ENCODE data around the gene VTN. TPM values are rescaled to one million over a fixed set of nuclear protein-coding genes. Genes with fewer than 3 reads are reported as not detected.

Gene VTN
- total RNA-seq, 2 donors from 2014 or later = 0.14 to 57.8 TPM

DNA sequence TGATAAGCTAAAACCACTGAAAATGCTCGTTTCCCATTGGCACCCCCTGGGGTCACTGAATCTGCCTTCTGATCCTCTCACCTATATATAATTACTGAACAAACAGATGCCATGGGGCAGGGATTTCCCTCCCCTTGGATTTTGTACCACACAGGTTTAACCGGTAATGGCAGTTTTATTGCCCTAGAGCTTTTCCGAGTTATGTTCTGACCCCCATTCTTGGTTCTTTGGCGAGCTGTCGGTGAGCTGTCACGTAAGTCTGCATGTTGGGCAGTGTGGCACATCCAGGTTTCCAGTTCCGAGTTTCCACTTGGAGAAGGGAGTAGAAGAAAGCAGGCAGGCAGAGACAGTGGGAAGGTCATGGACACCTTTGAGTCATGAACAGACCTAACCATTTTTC lies 44.0 kb downstream of the VTN start:
- Histone ChIP-seq H3K27ac (no peak overlapping the region), H3K4me3 (no peak overlapping the region), H3K4me1 (replicated peaks) (no peaks in the 10 kb centered on the region), H3K27me3 (replicated peaks; ENCODE audit: insufficient read depth) (no peaks in the 10 kb centered on the region), H3K9me3 (no peaks in the 10 kb centered on the region), H3K36me3 (peaks cover 0 to 7% of the 10 kb centered on the region in 2 donors)
- no peak for TF ChIP-seq POLR2A (IDR thresholded peaks at IDR 0.05)
- peak; percentile 77 for TF ChIP-seq POLR2AphosphoS5 (IDR thresholded peaks at IDR 0.05)
- intact Hi-C loops (cut with DNase I) = no loop called here
- DNase-seq (ENCODE audit: low spot score) = peak; percentile 50
- 58% methylated on average over 7 of the region's 7 CpGs for WGBS

DNA sequence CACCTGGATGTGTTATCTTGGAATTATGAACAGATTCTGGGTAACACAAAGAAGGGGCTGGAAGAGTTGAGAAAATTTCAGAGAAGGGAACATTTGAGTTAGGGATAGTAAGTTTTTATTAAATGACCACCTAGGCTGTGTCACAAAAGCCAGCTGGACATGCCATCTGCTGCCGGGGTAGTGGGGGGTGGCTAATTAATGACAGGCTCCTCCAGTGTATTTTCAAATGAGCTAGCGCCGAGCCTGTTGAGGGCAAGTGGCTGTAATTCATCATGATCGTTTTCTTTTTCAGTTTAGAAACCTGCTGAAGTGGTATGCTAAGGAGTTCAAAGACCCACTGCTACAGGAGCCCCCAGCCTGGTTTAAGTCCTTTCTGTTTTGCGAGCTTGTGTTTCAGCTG lies 44.9 kb downstream of the VTN start:
- H3K9me3 ChIP-seq = no peaks in the 10 kb centered on the region
- H3K4me1 ChIP-seq (replicated peaks) = no peaks in the 10 kb centered on the region
- TF ChIP-seq CTCF (IDR thresholded peaks at IDR 0.05) (no peak), POLR2AphosphoS5 (IDR thresholded peaks at IDR 0.05) (no peak), POLR2A (IDR thresholded peaks at IDR 0.05) (no peak)
- H3K27ac ChIP-seq = no peak overlapping the region
- H3K27me3 ChIP-seq (replicated peaks; ENCODE audit: insufficient read depth) = no peaks in the 10 kb centered on the region
- WGBS = 69% methylated on average over 5 of the region's 5 CpGs
- peaks cover 0 to 7% of the 10 kb centered on the region in 2 donors for H3K36me3 ChIP-seq
- H3K4me3 ChIP-seq = no peak overlapping the region
- no peak for DNase-seq (ENCODE audit: low spot score)
- intact Hi-C loops (cut with DNase I) = no loop called here

- 93% methylated on average over 3 of the region's 3 CpGs for WGBS
- Histone ChIP-seq H3K36me3 (peaks cover 0 to 7% of the 10 kb centered on the region in 2 donors), H3K27ac (no peak overlapping the region), H3K4me1 (replicated peaks) (no peaks in the 10 kb centered on the region), H3K9me3 (no peaks in the 10 kb centered on the region), H3K27me3 (replicated peaks; ENCODE audit: insufficient read depth) (no peaks in the 10 kb centered on the region), H3K4me3 (no peak overlapping the region)
- TF ChIP-seq POLR2AphosphoS5 (IDR thresholded peaks at IDR 0.05) = no peak
- no peak for TF ChIP-seq POLR2A (IDR thresholded peaks at IDR 0.05)
- TF ChIP-seq CTCF (IDR thresholded peaks at IDR 0.05) = no peak
- DNase-seq (ENCODE audit: low spot score) = no peak
- intact Hi-C loops (cut with DNase I) = no loop called here
Measured at GRCh38 chr17:28324781-28325180, 45.3 kb downstream of the VTN start.

- intact Hi-C loops (cut with DNase I) = no loop called here
- no peaks in the 10 kb centered on the region for H3K4me1 ChIP-seq (replicated peaks)
- H3K4me3 ChIP-seq = no peak overlapping the region
- H3K9me3 ChIP-seq = no peaks in the 10 kb centered on the region
- H3K36me3 ChIP-seq = peaks cover 0 to 3% of the 10 kb centered on the region in 2 donors
- WGBS = 77% methylated on average over 5 of the region's 5 CpGs
- H3K27me3 ChIP-seq (replicated peaks; ENCODE audit: insufficient read depth) = no peaks in the 10 kb centered on the region
- no peak for DNase-seq (ENCODE audit: low spot score)
- TF ChIP-seq CTCF (IDR thresholded peaks at IDR 0.05) = no peak
- no peak for TF ChIP-seq POLR2A (IDR thresholded peaks at IDR 0.05)
- TF ChIP-seq POLR2AphosphoS5 (IDR thresholded peaks at IDR 0.05) = no peak
- no peak overlapping the region for H3K27ac ChIP-seq
Measured at GRCh38 chr17:28324267-28324745, 45.8 kb downstream of the VTN start.

DNA sequence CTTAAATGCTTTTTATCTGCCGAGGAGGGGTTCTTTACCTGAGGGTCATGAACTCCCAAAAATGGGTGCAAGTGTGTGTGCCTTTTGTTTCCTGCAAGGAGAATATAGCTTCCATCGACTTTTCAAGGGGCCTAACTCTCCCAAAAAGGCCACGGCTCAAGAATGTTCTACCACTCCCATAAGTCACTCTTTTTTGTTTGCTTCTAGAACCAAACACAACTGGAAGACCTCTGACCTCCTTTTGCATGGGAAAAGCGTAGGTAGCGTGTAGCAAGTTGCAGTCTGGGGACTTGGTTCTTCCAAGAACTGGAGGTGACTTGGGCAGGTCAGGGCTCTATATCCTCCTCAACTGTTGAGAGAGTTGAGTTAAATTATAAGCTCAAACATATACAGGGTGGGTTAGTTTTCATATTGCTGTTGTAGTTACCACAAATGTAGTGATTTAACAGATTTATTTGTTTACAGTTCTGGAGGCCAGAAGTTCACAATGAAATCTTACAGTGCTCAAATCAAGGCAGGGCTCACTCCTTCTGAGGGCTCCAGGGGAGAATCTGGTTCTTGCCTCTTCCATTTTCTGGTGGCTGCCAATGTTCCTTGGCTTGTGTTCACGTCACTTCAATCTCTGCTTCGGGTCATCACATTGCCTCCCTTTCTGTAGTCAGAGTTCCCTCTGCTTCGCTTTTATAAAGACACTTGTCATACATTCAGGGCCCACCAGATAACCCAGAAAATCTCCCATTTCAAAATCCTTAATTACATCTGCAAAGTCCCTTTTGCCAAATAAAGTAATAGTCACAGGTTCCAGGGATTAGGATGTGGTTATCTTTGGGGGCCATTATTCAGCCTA lies 49.7 kb downstream of the VTN start:
- no peak overlapping the region for H3K27ac ChIP-seq
- TF ChIP-seq POLR2AphosphoS5 (IDR thresholded peaks at IDR 0.05) = no peak
- TF ChIP-seq POLR2A (IDR thresholded peaks at IDR 0.05) = no peak
- TF ChIP-seq CTCF (IDR thresholded peaks at IDR 0.05) = no peak
- WGBS = 71% methylated on average over 8 of the region's 8 CpGs
- no peaks in the 10 kb centered on the region for H3K9me3 ChIP-seq
- peaks cover 3% of the 10 kb centered on the region for H3K4me1 ChIP-seq (replicated peaks)
- no peak overlapping the region for H3K4me3 ChIP-seq
- intact Hi-C loops (cut with DNase I) = no loop called here
- DNase-seq (ENCODE audit: low spot score) = no peak
- no peaks in the 10 kb centered on the region for H3K36me3 ChIP-seq
- H3K27me3 ChIP-seq (replicated peaks; ENCODE audit: insufficient read depth) = no peaks in the 10 kb centered on the region

All from prostate gland (tissue), 2 donors.